Activated T-cell treated with anti-CD3 and anti-CD28 coated beads for 48 hours (primary cell): ENCODE data around the gene PON1.

Experiments
- DNase-seq: peaks from one replicate; pipeline ENCODE4 v3.0.0-alpha.2; 2020; ENCODE audit warnings: low read depth

Gene PON1

GRCh38 chr7:95324431-95324830 is at the start of gene PON1:
Gene PON1 (minus strand): TSS chr7:95324532. CDS start chr7:95324475, 57 bp downstream.
- no peak for DNase-seq

- DNase-seq: no peak
These were observed 49.0 kb upstream of the PON1 start for GRCh38 chr7:95373323-95373722.

GRCh38 chr7:95368235-95368634 is 43.9 kb upstream of the PON1 start:
- DNase-seq: no peak

- DNase-seq: no peak
These were observed 43.3 kb upstream of the PON1 start for GRCh38 chr7:95367606-95368005.

GRCh38 chr7:95365151-95365550 is 40.8 kb upstream of the PON1 start:
- no peak for DNase-seq

- DNase-seq: no peak
These were observed 33.3 kb upstream of the PON1 start for GRCh38 chr7:95357623-95358022.

- no peak for DNase-seq
These were observed 18.4 kb upstream of the PON1 start for GRCh38 chr7:95342642-95343307.

GRCh38 chr7:95342029-95342428 is 17.7 kb upstream of the PON1 start:
- no peak for DNase-seq

GRCh38 chr7:95340491-95340890 is 16.2 kb upstream of the PON1 start:
- DNase-seq: no peak

- no peak for DNase-seq
These were observed 14.5 kb upstream of the PON1 start for GRCh38 chr7:95338832-95339231.

GRCh38 chr7:95335093-95335492 is 10.8 kb upstream of the PON1 start:
- no peak for DNase-seq

GRCh38 chr7:95334447-95334846 is 10.1 kb upstream of the PON1 start:
- DNase-seq: no peak

- DNase-seq: no peak
These were observed 6.6 kb upstream of the PON1 start for GRCh38 chr7:95330961-95331337.

GRCh38 chr7:95330204-95330960 is 6.0 kb upstream of the PON1 start:
- no peak for DNase-seq

GRCh38 chr7:95327356-95327755 is 3.0 kb upstream of the PON1 start:
- no peak for DNase-seq

GRCh38 chr7:95323410-95324129 is 762 bp downstream of the PON1 start:
- DNase-seq: no peak

GRCh38 chr7:95322854-95323253 is 1.5 kb downstream of the PON1 start:
- DNase-seq: no peak

GRCh38 chr7:95322396-95322795 is 1.9 kb downstream of the PON1 start:
- DNase-seq: no peak

- no peak for DNase-seq
These were observed 2.6 kb downstream of the PON1 start for GRCh38 chr7:95321720-95322119.

- DNase-seq: no peak
These were observed 3.7 kb downstream of the PON1 start for GRCh38 chr7:95320651-95321050.

GRCh38 chr7:95319570-95319969 is 4.8 kb downstream of the PON1 start:
- no peak for DNase-seq

GRCh38 chr7:95318501-95319100 is 5.7 kb downstream of the PON1 start:
- no peak for DNase-seq

GRCh38 chr7:95317966-95318365 is 6.4 kb downstream of the PON1 start:
- no peak for DNase-seq
